Small intestine (tissue), 7 donors: ENCODE measurements around the gene CSF1. TPM values are rescaled to one million over a fixed set of nuclear protein-coding genes. Genes with fewer than 3 reads are reported as not detected.

Experiments
- DNase-seq, 2 donors: peaks; one replicate each; pipeline versions ENCODE4 v3.0.0 to v3.0.0-alpha.2; 2013
- FAIRE-seq: peaks from 2 replicates; lab custom pipeline; 2012; peaks lifted over from hg19 to GRCh38; lab: Jason Lieb, UNC
- H3K27ac ChIP-seq, 3 donors: one replicate each; pipeline ENCODE4 v1.5.1; 2013; ENCODE audit warnings: low read length in 2 of 3, mild to moderate bottlenecking in 2 of 3, control low read depth in 1 of 3, inconsistent platforms in 1 of 3, low read depth in 1 of 3, moderate library complexity in 1 of 3
- H3K27me3 ChIP-seq, 3 donors: one replicate each; pipeline ENCODE4 v1.6.1; 2013; ENCODE audit warnings: low read length in 3 of 3, inconsistent platforms in 1 of 3; ENCODE audit not compliant: control insufficient read depth in 3 of 3, insufficient read depth in 3 of 3
- H3K36me3 ChIP-seq, 3 donors: one replicate each; pipeline ENCODE4 v1.6.1; 2013; ENCODE audit warnings: low read length in 3 of 3, inconsistent platforms in 1 of 3, low read depth in 1 of 3, mild to moderate bottlenecking in 1 of 3, moderate library complexity in 1 of 3; ENCODE audit not compliant: control insufficient read depth in 3 of 3, insufficient read depth in 2 of 3
- H3K4me1 ChIP-seq, 3 donors: one replicate each; pipeline ENCODE4 v1.6.1; 2013; ENCODE audit warnings: low read length in 2 of 3, inconsistent platforms in 1 of 3, low read depth in 1 of 3, mild to moderate bottlenecking in 1 of 3, moderate library complexity in 1 of 3; ENCODE audit not compliant: control insufficient read depth in 3 of 3, insufficient read depth in 2 of 3
- H3K4me3 ChIP-seq, 3 donors: one replicate each; pipeline ENCODE4 v1.5.1; 2013; ENCODE audit warnings: low read length in 3 of 3, control low read depth in 1 of 3, inconsistent platforms in 1 of 3, low read depth in 1 of 3, mild to moderate bottlenecking in 1 of 3, moderate library complexity in 1 of 3
- H3K9me3 ChIP-seq, 2 donors: one replicate each; pipeline ENCODE4 v1.6.1; 2013; ENCODE audit warnings: low read depth in 1 of 2, low read length in 1 of 2; ENCODE audit not compliant: control insufficient read depth in 2 of 2, insufficient read depth in 1 of 2
- WGBS, 3 donors: extraction: QIAGEN DNeasy Blood & Tissue Kit; methylation state at CpG; one replicate each; pipeline ENCODE4 v1.1.7; 2013; 5-methylcytosine and 5-hydroxymethylcytosine counted together
- polyA plus RNA-seq, 4 donors: library from polyadenylated mRNA; stranded (reverse) in 3 of 4; unstranded in 1 of 4; fragments of 200-250 nt in 3 of 4; fragments of 120-200 nt in 1 of 4; gene quantifications; one replicate each; pipeline versions ENCODE4 v1.2.1 to v1.2.3, GENCODE V29; 2013
- donor health status: healthy with polysubstance abuse.
- donor health status: control.
- donor health status: control.
- donor health status: Bipolar disorder and iron deficiency.
- donor health status: healthy.

CSF1 gene
- polyA plus RNA-seq, 4 donors = 0.89 to 15.5 (median 4.4) TPM

DNA sequence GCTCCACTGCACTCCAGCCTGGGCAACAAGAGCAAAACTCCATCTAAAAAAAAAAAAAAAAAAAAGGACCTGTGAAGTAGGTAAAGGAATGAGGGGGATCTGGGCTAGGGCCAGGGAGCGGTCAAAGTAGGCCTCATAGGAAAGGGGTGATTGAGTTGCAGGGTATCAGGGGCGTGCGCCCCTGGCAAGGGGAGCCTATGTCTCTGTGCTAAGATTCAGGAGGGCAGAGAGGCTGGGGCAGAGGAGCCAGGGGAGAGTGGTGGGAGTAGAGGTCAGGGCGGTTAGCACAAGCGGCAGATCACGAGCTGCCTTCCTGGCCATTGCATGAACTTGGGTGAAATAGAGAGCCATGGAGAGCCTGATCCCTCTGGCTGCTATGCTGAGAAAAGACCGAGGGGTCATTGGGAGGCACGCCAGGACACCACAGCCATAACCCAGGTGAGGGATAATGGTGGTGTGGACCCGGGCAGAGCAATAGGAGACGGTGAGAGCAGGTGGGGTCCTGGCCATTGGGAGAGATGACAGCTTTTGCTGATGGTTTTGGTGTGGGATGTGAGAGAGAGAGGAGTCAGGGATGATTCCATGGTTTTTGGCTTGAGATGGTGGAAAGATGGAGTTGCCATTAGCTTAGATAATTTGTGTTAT, 30.6 kb upstream of the CSF1 start:
- Histone ChIP-seq H3K36me3 (no peaks in the 10 kb centered on the region), H3K9me3 (no peaks in the 10 kb centered on the region), H3K4me3 (no peak overlapping the region), H3K27ac (peak overlapping the region in 1 of 3 donors; percentile 3), H3K4me1 (peaks cover 0 to 16% (median 3%) of the 10 kb centered on the region in 3 donors), H3K27me3 (no peaks in the 10 kb centered on the region)
- no peak for FAIRE-seq
- WGBS, 3 donors = 94% methylated on average over 10 of the region's 10 CpGs
- DNase-seq = no peak

GRCh38 chr1:109880971-109881894, 29.4 kb upstream of the CSF1 start:
- Histone ChIP-seq H3K27me3 (no peaks in the 10 kb centered on the region), H3K36me3 (no peaks in the 10 kb centered on the region), H3K4me3 (no peak overlapping the region), H3K9me3 (no peaks in the 10 kb centered on the region), H3K4me1 (peaks cover 0 to 16% (median 3%) of the 10 kb centered on the region in 3 donors), H3K27ac (peak overlapping the region in 2 of 3 donors; percentile 21)
- 76 to 82% (median 77%) methylated on average over 20 of the region's 20 CpGs for WGBS, 3 donors
- FAIRE-seq (no peak), DNase-seq (no peak)

DNA sequence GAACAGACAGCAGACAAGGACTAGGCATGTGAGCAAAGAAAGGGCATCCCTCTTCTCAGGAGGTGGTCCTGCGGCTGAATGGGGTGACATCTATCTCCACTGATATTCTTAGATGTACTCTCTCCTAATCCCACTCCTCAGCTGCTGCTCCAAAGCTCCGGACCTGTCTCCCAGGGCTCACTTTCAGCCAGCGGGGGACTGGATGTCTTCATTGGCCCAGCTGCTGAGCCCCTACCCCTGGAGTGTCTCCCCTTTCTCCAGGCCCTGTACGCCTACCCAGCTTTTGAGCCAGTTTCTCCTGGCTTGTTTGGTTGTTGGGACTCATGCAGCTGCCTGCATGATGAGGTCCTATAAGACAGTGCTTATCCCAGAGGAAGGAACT, 28.8 kb upstream of the CSF1 start:
- 88 to 91% (median 91%) methylated on average over 4 of the region's 4 CpGs for WGBS, 3 donors
- Histone ChIP-seq H3K36me3 (no peaks in the 10 kb centered on the region), H3K9me3 (no peaks in the 10 kb centered on the region), H3K27ac (peak overlapping the region in 2 of 3 donors; percentile 21), H3K4me1 (peaks cover 0 to 12% (median under 1%) of the 10 kb centered on the region in 3 donors), H3K27me3 (no peaks in the 10 kb centered on the region), H3K4me3 (no peak overlapping the region)
- no peak for DNase-seq
- no peak for FAIRE-seq

DNA sequence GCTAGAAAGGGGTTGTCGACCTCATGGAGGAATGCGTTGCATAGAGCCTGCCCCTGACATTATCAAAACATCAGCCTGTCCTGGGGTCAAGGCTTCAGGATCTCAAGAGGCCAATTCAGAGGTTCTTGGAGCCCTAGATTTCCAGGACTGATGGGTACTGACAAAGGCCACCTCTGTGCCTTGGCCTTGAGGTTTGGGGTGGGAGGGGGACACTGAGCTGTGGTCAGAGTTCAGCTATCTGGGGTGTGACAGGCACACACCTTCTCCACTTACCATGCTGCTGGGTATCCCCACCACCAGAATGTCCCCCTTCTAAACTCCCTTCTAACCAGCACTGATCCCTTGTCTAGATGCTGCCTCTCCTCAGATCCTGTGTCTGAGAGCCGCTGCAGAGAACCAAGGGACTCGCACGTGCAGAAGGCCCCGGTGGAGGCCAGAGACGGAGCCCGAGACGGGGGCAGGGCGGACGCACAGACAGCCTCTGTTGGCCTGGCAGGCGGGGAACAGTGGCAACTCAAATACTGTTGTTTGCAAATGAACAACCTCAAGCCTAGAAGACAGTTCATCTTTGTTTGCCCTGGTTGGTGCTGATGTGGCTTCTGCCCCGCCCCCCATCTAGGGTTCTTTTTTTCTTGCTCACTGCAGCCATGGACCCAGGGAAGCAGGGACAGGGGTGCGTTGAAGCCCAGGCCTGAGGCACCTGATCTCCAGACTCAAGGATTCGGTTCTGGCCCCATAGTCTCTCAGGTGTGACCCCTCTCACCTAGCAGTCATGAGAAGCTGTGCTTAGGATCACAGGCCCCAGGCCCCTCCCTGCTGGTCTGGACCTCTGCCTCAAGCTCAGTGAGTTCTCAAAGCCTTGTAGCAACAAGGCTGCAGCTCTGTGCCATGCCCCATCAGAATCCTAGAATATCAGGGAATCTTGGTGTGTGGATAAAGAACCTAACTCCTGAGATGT, 28.1 kb upstream of the CSF1 start:
- FAIRE-seq (no peak), DNase-seq (no peak)
- H3K9me3 ChIP-seq = no peaks in the 10 kb centered on the region
- H3K27ac ChIP-seq = no peak overlapping the region
- 84 to 87% (median 86%) methylated on average over 15 of the region's 15 CpGs for WGBS, 3 donors
- peaks cover 0 to 6% (median 0%) of the 10 kb centered on the region in 3 donors for H3K4me1 ChIP-seq
- H3K27me3 ChIP-seq = no peaks in the 10 kb centered on the region
- no peak overlapping the region for H3K4me3 ChIP-seq
- no peaks in the 10 kb centered on the region for H3K36me3 ChIP-seq

GRCh38 chr1:109883248-109883955, 27.2 kb upstream of the CSF1 start:
- no peak overlapping the region for H3K27ac ChIP-seq
- no peaks in the 10 kb centered on the region for H3K36me3 ChIP-seq
- no peaks in the 10 kb centered on the region for H3K27me3 ChIP-seq
- FAIRE-seq = no peak
- H3K9me3 ChIP-seq = no peaks in the 10 kb centered on the region
- H3K4me1 ChIP-seq = peaks cover 0 to 3% (median 0%) of the 10 kb centered on the region in 3 donors
- no peak for DNase-seq
- H3K4me3 ChIP-seq = no peak overlapping the region
- 56 to 81% (median 74%) methylated on average over 9 of the region's 9 CpGs for WGBS, 3 donors

DNA sequence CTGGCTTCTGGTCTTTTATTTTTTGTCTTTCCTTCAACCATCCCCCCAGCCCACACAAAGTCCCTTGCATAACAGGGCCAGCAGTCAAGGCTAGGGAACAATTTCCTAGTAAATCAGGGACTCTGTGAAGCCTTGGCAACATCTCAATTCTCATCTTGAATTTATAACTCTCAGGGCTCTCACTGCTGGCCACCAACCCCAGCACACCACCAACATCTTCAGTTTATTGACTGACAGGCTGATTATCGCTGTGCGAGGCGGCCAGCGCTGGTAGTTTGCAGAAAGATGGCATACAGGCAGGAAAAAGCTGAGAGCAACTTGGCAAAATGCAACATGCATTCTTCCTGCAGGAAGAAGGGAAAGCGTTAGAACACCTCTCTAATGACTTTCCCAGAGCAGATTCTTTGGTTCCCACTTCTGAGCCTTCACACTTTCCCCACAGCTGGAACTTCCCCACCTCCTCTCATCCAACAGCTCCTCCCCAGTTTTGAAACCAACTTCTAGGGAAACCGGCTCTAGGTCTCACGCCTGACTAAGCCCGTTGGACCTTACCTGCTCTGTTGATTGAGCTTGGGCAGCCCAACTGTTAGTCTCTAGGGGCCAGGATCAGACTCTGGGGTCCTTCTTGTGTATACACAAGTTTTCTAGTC, 26.3 kb upstream of the CSF1 start:
- DNase-seq = no peak
- FAIRE-seq = no peak
- no peaks in the 10 kb centered on the region for H3K27me3 ChIP-seq
- peaks cover 0 to 3% (median 0%) of the 10 kb centered on the region in 3 donors for H3K4me1 ChIP-seq
- H3K27ac ChIP-seq = no peak overlapping the region
- WGBS, 3 donors = 79 to 89% (median 89%) methylated on average over 8 of the region's 8 CpGs
- H3K36me3 ChIP-seq = no peaks in the 10 kb centered on the region
- H3K9me3 ChIP-seq = no peaks in the 10 kb centered on the region
- no peak overlapping the region for H3K4me3 ChIP-seq

GRCh38 chr1:109885589-109885988, 25.1 kb upstream of the CSF1 start:
- FAIRE-seq (no peak), DNase-seq (no peak)
- Histone ChIP-seq H3K36me3 (no peaks in the 10 kb centered on the region), H3K27ac (no peak overlapping the region), H3K4me1 (peaks cover 0 to 3% (median 0%) of the 10 kb centered on the region in 3 donors), H3K4me3 (no peak overlapping the region), H3K27me3 (no peaks in the 10 kb centered on the region), H3K9me3 (no peaks in the 10 kb centered on the region)
- 67 to 87% (median 73%) methylated on average over 3 of the region's 3 CpGs for WGBS, 3 donors
